8988T (cell line): Measurements from ENCODE around the gene SLC37A1.
"Not testable (repeated sequence)": the region's sequence is repeated elsewhere in the genome, so short reads cannot be mapped to it uniquely, and the experiment has no call there.

Experiments used
- DNase-seq: peaks from one replicate; pipeline ENCODE4 v3.0.0; 2011

The SLC37A1 gene

DNA sequence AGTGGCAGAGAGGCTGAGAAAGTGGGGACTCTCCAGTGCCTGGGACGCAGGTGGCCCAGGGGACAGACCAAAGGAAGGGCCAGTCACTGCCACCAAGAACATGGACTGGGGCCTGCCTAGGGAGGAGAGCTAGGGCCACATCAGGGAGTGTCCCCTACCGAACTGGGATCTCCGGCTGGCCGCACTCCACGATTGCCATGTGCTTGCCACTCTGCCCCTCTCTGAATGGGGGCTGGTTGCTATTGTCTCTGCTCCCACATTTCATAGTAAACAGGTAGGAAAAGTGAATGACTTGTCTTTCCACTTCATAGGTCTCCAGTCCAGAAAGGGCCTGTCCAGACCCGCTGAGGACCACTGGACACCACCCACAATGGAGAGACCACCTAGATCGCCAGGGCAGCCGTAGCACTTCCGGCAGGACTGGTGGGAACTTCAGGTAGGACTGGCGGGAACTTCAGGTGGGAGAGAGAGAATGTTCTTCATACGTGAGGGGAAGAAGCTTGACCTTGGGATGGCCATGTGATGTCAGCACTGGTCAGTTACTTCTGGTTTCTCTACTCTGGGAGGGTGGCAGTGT, 84.6 kb downstream of the SLC37A1 start:
- no peak for DNase-seq

DNA sequence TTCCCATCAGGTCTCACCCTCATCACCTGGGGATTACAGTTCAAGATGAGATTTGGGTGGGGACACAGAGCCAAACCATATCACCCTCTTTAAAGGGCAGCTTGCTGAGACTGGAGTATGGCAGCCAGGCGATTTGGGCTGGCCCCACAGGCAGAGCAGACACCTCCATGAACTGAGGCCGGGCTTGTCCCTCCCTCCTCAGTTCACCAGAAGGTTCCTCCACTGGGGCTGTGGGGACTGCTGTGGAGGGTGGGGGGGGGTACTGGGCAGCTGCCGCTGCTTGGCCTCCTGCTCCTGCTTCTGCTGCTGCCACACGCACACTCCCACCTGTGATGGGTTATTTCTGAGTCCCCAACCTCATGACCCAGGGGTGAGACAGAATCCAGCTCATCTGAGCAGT, 85.8 kb downstream of the SLC37A1 start:
- DNase-seq: no peak

- no peak for DNase-seq
Measured at GRCh38 chr21:42599962-42600361, 86.3 kb downstream of the SLC37A1 start.

- no peak for DNase-seq
Measured at GRCh38 chr21:42601656-42602055, 88.0 kb downstream of the SLC37A1 start.

- DNase-seq: no peak
Measured at GRCh38 chr21:42607102-42607501, 93.5 kb downstream of the SLC37A1 start.

DNA sequence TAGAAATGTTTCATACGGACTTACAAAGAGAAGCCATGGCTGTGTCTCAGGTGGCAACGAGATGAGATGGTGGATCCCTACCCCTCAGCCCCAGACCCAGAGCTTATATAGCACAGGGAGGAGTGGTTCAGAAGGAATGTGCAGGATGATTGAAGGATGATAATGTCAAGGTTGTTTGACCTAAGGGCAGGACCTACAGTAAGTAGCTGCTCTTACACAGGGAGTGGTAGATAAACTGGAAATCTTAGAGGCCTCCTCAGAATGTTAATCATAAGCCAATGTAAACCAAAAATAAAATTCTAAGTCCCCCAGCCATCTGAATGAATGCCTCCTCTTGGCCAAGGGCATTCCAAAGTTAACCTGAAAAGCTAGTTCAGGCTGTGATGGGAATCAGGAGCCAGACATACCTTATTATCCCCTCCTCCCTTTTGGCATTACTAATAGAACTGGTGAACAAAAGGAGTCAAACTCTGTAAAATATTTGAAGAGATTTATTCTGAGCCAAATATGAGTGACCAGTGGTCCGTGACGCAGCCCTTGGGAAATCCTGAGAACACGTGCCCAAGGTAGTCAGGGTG, 94.0 kb downstream of the SLC37A1 start:
- no peak for DNase-seq

GRCh38 chr21:42608446-42608845, 94.8 kb downstream of the SLC37A1 start:
- no peak for DNase-seq

- DNase-seq: no peak
Measured at GRCh38 chr21:42609811-42610210, 96.2 kb downstream of the SLC37A1 start.

DNA sequence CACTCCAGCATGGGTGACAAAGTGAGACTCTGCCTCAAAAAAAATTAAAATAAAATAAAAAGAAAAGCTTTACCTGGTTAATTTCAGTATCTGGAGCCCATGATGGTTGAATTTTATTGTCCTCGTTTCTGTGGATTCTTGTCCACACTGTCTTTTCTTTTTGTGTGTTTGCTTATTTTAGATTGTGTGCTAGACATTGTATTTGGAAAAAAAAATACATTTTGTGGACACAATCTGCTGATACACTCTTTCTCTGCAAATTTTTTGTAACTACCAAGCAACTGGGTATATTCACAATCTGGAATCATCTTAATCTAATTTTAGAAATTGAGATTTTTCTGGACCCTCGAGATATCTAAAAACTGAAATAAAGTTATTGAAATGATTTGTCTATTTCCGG, 98.2 kb downstream of the SLC37A1 start:
- no peak for DNase-seq

- DNase-seq: no peak
Measured at GRCh38 chr21:42612390-42612789, 98.7 kb downstream of the SLC37A1 start.

GRCh38 chr21:42613756-42614155, 100.1 kb downstream of the SLC37A1 start:
- no peak for DNase-seq

- no peak for DNase-seq
Measured at GRCh38 chr21:42614396-42614795, 100.7 kb downstream of the SLC37A1 start.

- no peak for DNase-seq
Measured at GRCh38 chr21:42614811-42615351, 101.2 kb downstream of the SLC37A1 start.

GRCh38 chr21:42615377-42615776, 101.7 kb downstream of the SLC37A1 start:
- DNase-seq: not testable (repeated sequence)

GRCh38 chr21:42615924-42616323, 102.3 kb downstream of the SLC37A1 start:
- DNase-seq: no peak

DNA sequence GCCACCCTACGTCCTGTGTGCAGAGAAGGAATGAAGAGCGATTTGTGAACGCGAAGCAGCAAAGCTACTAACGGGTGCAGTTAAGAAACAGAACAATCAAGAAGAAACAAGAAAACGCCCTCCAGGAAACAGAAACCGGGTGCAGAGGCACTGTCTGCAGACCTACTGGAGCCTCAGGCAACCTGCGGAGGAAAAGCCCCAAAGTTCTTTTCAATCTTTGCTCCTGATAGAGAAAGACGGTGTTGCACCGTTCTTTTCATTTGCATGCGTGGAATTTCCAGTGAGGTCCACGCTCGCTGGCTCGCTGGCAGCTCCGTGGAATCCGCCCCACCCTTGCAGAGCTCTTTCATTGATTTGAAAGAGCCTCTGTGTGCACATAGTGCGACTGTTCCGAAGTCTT, 102.8 kb downstream of the SLC37A1 start:
- DNase-seq: no peak

GRCh38 chr21:42616941-42617340, 103.3 kb downstream of the SLC37A1 start:
- no peak for DNase-seq

- no peak for DNase-seq
Measured at GRCh38 chr21:42617486-42617885, 103.8 kb downstream of the SLC37A1 start.

- no peak for DNase-seq
Measured at GRCh38 chr21:42618707-42619102, 105.1 kb downstream of the SLC37A1 start.

DNA sequence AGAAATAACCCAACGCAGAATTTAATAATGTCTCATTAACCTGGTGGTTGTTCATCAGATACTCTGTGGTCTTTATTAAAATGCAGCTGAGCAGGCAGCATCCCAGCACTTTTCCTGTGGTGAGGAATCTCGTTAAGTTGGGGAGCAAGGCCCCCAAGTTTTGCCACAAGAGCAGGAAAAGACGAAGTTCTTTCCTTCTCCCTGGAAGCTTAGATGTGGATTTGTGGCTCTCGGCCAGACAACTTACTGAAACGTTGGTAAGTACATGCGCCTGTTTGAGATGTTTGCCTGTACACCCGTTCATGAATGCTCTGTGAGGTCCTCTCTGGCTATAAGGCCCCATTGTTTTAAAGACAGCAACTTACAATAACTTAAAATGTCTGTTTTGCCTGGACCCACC, 105.5 kb downstream of the SLC37A1 start:
- DNase-seq: no peak

DNA sequence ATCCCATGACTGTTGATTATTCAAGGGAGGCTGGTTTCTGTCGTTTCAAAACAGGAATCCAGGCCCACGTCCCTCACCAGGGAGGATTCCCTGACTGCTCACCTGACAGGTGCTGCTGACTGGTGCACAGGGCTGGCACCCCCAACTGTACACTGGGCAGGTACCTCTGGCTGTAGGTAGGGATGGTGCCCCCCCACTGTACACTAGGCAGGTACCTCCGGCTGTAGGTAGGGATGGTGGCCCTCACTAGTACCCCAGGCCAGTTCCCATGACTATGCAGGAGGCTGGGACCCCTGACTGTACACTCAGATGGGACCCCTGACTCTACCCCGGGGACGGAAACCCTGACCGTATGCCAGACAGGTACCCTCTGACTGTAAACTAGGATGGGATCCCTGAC, 106.2 kb downstream of the SLC37A1 start:
- DNase-seq: no peak

- DNase-seq: no peak
Measured at GRCh38 chr21:42621166-42621818, 107.6 kb downstream of the SLC37A1 start.

DNA sequence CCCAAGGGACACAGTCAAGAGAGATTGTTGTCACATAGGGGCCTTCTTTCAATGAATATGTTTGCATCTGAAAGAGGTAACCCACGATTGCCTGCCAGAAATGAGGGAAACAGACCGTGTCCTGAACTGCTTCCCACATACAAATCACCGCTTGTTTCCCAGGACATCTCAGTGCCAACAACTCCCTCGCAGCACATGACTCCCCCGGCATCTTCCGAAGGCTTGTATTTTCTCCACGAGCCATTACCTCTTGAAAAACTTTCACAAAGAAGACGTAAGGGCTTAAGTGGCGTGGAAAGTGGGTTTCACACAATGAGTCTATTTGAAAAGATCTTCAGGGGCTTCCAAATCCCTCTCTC, 108.1 kb downstream of the SLC37A1 start:
- DNase-seq: no peak

- no peak for DNase-seq
Measured at GRCh38 chr21:42622284-42622683, 108.6 kb downstream of the SLC37A1 start.

DNA sequence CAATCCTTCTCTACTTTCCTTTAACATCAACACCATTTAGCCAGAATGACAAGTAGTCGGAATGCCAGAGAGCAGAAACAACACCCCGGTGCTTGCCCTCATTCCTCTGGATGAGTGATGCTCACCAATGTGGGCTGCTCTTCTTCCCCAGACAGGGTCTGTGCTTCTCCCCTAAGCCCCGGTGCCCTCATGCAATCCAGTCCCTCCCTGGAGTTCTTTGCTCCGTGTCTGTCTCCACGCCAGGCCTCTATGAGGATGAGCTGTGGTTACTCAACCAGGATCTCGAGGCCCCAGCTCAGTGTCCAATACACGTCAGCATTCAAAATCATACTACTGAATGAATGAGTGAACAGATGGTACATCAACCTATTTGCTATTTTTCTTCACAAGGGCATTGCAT, 110.0 kb downstream of the SLC37A1 start:
- DNase-seq: no peak
